IPS DF 6.9 (cell line): Measurements from ENCODE around the gene LCE2A.

ENCODE experiments used
- DNase-seq: peaks from one replicate; pipeline ENCODE4 v3.0.0-alpha.2; 2013; ENCODE audit warnings: low read depth, low spot score
- H3K27ac ChIP-seq: one replicate; pipeline ENCODE4 v1.5.1; 2013; ENCODE audit warnings: low read length, control low read depth
- H3K27me3 ChIP-seq: 2 replicates; pipeline ENCODE4 v1.6.1; 2013; ENCODE audit warnings: mild to moderate bottlenecking, low read length; ENCODE audit not compliant: control insufficient read depth, insufficient read depth
- H3K36me3 ChIP-seq: 2 replicates; pipeline ENCODE4 v1.6.1; 2013; ENCODE audit warnings: low read length; ENCODE audit not compliant: control insufficient read depth, insufficient read depth
- H3K4me1 ChIP-seq: 2 replicates; pipeline ENCODE4 v1.6.1; 2013; ENCODE audit warnings: low read length; ENCODE audit not compliant: control insufficient read depth, insufficient read depth
- H3K4me3 ChIP-seq: 2 replicates; pipeline ENCODE4 v1.5.1; 2013; ENCODE audit warnings: mild to moderate bottlenecking, low read length
- H3K9me3 ChIP-seq: 2 replicates; pipeline ENCODE4 v1.6.1; 2013; ENCODE audit warnings: low read length, inconsistent platforms; ENCODE audit not compliant: control insufficient read depth, insufficient read depth
- WGBS: extraction: QIAGEN DNeasy Blood & Tissue Kit; methylation state at CpG from one replicate; pipeline ENCODE4 v1.1.7; 2013; ENCODE audit warnings: mixed read lengths, missing lambda C conversion rate; ENCODE audit not compliant: insufficient read length, insufficient coverage; 5-methylcytosine and 5-hydroxymethylcytosine counted together

LCE2A gene

GRCh38 chr1:152739841-152740240, 41.7 kb downstream of the LCE2A start:
- Histone ChIP-seq H3K27ac (no peak overlapping the region), H3K4me1 (no peaks in the 10 kb centered on the region), H3K4me3 (no peak overlapping the region), H3K36me3 (no peaks in the 10 kb centered on the region), H3K27me3 (no peaks in the 10 kb centered on the region), H3K9me3 (peaks cover 22% of the 10 kb centered on the region)
- no peak for DNase-seq
- WGBS, result no CpG with 5 or more reads among the region's 3 CpGs

DNA sequence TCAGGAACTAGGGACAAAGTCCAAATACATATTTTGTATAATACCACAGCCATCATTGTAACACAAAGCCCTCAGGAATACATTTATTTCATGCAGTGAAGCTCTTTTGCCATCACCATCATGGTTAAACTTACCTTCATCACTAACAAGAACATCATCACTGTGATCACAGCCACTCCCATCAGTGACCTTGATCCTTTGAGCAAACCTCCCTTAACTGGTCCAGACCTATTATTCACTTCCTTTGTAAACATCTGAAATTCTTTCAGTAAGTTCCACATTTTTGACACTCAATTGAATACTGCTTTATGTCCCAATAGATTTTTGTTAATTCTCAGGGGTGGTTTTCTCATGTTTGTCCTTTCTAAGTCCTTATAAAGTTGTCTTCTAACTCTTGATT, 43.5 kb downstream of the LCE2A start:
- peaks cover 22% of the 10 kb centered on the region for H3K9me3 ChIP-seq

GRCh38 chr1:152743371-152744145, 45.4 kb downstream of the LCE2A start:
- no peaks in the 10 kb centered on the region for H3K4me1 ChIP-seq
- H3K9me3 ChIP-seq, result peaks cover 15% of the 10 kb centered on the region
- no CpG with 5 or more reads among the region's 2 CpGs for WGBS
- H3K27me3 ChIP-seq, result no peaks in the 10 kb centered on the region; the same call in 1 of the 2 replicates
- no peak for DNase-seq
- H3K36me3 ChIP-seq, result no peaks in the 10 kb centered on the region
- H3K27ac ChIP-seq, result no peak overlapping the region
- no peak overlapping the region for H3K4me3 ChIP-seq

More for the DNA sequence above, 43.5 kb downstream of the LCE2A start:
- H3K27ac ChIP-seq, result no peak overlapping the region
- H3K27me3 ChIP-seq, result no peaks in the 10 kb centered on the region; the same call in 1 of the 2 replicates
- H3K36me3 ChIP-seq, result no peaks in the 10 kb centered on the region
- H3K4me1 ChIP-seq, result no peaks in the 10 kb centered on the region
- no peak overlapping the region for H3K4me3 ChIP-seq
- DNase-seq, result no peak

DNA sequence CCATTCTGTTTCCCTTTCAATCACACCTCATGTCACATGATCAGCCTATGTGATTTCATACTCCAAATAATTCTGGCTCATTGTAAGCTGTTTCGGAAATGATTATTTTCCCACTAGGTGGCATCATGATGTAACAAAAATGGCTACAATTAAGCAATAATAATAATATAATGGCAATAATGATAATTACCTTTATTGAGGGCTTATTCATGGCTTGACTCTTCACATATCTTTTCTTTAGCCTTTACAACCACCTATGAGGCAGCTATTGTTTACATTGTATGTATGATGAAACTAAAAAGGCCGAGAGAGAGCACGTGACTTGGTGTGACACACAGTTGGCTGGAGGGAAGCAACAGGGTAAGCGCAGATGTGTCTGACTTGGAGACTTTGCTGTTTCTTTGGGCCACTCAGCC, 47.2 kb downstream of the LCE2A start:
- Histone ChIP-seq H3K9me3 (peaks cover 13% of the 10 kb centered on the region), H3K4me1 (no peaks in the 10 kb centered on the region), H3K27me3 (no peaks in the 10 kb centered on the region; the same call in 1 of the 2 replicates), H3K36me3 (no peaks in the 10 kb centered on the region), H3K27ac (no peak overlapping the region), H3K4me3 (no peak overlapping the region)
- no peak for DNase-seq
- WGBS, result no CpG with 5 or more reads among the region's 4 CpGs

DNA sequence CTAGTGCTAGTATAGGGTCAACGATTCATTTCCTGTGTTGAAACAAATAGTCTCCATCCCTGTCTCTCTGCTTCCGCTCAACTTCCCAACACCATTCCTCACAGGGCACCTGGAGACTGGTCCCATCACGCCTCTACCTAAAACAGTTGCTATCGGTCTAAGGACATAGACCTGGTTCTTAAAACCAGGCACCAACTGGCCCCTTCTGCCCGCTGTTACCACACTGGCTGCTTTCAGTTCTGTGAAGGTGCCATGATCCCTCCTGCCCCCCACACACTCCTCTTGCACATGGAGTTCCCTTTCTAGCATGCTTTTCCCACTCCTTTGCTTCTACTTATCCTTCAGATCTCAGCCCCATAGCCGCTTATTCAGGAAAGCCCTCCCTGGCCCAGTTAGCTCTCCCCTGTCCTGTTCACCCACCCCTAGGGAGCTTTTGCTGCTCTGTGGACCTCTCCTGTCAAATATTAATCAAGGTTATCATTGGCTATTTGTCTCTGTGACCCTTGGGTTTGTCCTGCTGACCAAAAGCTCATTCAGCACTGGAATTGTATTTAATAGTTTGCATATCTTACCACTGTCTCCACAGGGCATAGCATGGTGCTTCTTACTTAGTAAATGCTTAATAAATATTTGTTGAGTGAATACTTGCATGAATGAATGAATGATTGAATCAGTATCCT, 47.8 kb downstream of the LCE2A start:
- Histone ChIP-seq H3K27ac (no peak overlapping the region), H3K36me3 (no peaks in the 10 kb centered on the region), H3K27me3 (no peaks in the 10 kb centered on the region; the same call in 1 of the 2 replicates), H3K4me1 (no peaks in the 10 kb centered on the region), H3K9me3 (peaks cover 11% of the 10 kb centered on the region), H3K4me3 (no peak overlapping the region)
- DNase-seq, result no peak
- no CpG with 5 or more reads among the region's 6 CpGs for WGBS

DNA sequence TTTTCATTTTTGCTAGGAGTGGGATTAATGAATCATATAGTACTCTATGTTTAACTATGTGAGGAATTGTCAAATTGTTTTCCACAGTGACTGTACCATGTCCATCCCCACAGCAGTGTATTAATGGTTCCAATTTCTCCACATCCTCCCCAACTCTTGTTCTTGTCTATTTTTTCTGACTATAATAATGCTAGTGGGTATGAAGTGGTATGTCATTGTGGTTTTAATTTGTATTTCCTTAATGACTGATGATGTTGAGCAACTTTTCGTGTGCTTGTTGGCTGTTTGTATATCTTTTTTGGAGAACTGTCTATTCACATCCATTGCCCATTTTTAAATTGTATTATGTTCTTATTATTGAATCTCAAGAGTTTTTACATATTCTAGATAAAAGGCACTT, 49.7 kb downstream of the LCE2A start:
- no peak for DNase-seq
- no CpG with 5 or more reads among the region's 1 CpG for WGBS
- no peaks in the 10 kb centered on the region; the same call in 1 of the 2 replicates for H3K27me3 ChIP-seq
- no peak overlapping the region for H3K27ac ChIP-seq
- H3K4me1 ChIP-seq, result no peaks in the 10 kb centered on the region
- no peak overlapping the region for H3K4me3 ChIP-seq
- H3K36me3 ChIP-seq, result no peaks in the 10 kb centered on the region
- H3K9me3 ChIP-seq, result peaks cover 13% of the 10 kb centered on the region
